Sigmoid colon (tissue), 7 donors: ENCODE data around the gene TDRD3. TPM values are rescaled to one million over a fixed set of nuclear protein-coding genes. Genes with fewer than 3 reads are reported as not detected.

Experiments
- DNase-seq: peaks from one replicate; pipeline ENCODE4 v3.0.0-alpha.2; 2019
- H3K27ac ChIP-seq, 4 donors: fragments of 200-600 bp; sonication (generic); one replicate each; pipeline ENCODE4 v1.5.1; 2016 to 2019; ENCODE audit warnings: mild to moderate bottlenecking in 1 of 4
- H3K27me3 ChIP-seq, 3 donors: fragments of 200-600 bp; sonication (generic); one replicate each; pipeline ENCODE4 v1.5.1; 2019; ENCODE audit warnings: mild to moderate bottlenecking in 1 of 3
- H3K36me3 ChIP-seq, 4 donors: fragments of 200-600 bp; sonication (generic); one replicate each; pipeline ENCODE4 v1.5.1; 2016 to 2019
- H3K4me1 ChIP-seq, 4 donors: fragments of 200-600 bp; sonication (generic); one replicate each; pipeline ENCODE4 v1.5.1; 2017 to 2019
- H3K4me3 ChIP-seq, 4 donors: fragments of 200-600 bp; sonication (generic); one replicate each; pipeline ENCODE4 v1.5.1; 2017 to 2019; ENCODE audit warnings: mild to moderate bottlenecking in 2 of 4, moderate library complexity in 1 of 4
- H3K9me3 ChIP-seq, 4 donors: fragments of 200-600 bp in 3 of 4; sonication (generic) in 3 of 4; one replicate each; pipeline versions ENCODE4 v1.5.1 to v1.6.1; 2013 to 2019
- EP300 ChIP-seq, 4 donors: sonication (generic); formaldehyde crosslinking; IDR thresholded peaks; one replicate each; pipeline ENCODE4 v1.6.1; 2017; ENCODE audit warnings: antibody characterized with exemption in 4 of 4
- POLR2A ChIP-seq, 2 donors: fragments of 450-650 bp; IDR thresholded peaks; one replicate each; pipeline ENCODE4 v1.6.1; 2016; ENCODE audit warnings: antibody characterized with exemption in 2 of 2, mild to moderate bottlenecking in 2 of 2, moderate library complexity in 2 of 2
- POLR2AphosphoS5 ChIP-seq, 4 donors: sonication (generic); formaldehyde crosslinking; IDR thresholded peaks; one replicate each; pipeline ENCODE4 v1.6.1; 2017; ENCODE audit warnings: antibody characterized with exemption in 4 of 4
- WGBS, 2 donors: extraction: QIAGEN DNeasy Blood & Tissue Kit; methylation state at CpG; one replicate each; pipeline ENCODE4 v1.1.7; 2013; 5-methylcytosine and 5-hydroxymethylcytosine counted together
- intact Hi-C: fragments of 100-400 bp; cut with DNase I; formaldehyde crosslinking; loops from one replicate; pipeline ENCODE4 v1.15.1; 2023
- polyA plus RNA-seq, 3 donors: library from polyadenylated mRNA; stranded (reverse); fragments of 200-250 nt; gene quantifications; one replicate each; pipeline ENCODE4 v1.2.3, GENCODE V29; 2013
- total RNA-seq, 4 donors: library from RNA; depleted of rRNA; stranded (reverse); fragments of >200 nt; gene quantifications; one replicate each; pipeline ENCODE4 v1.1.0, GENCODE V29; 2016
- TF ChIP-seq, protein P1 (sequence below), 4 experiments: fragments of 450-650 bp in 3 of 4; fragments of 200-600 bp in 1 of 4; IDR thresholded peaks; one replicate each; pipeline ENCODE4 v1.5.1; 2016 to 2019; ENCODE audit warnings: antibody characterized with exemption in 4 of 4, mild to moderate bottlenecking in 3 of 4, moderate library complexity in 2 of 4
- donor health status: healthy with polysubstance abuse.
- donor health status: Bipolar disorder and iron deficiency.
- donor health status: healthy.

The TDRD3 gene
- total and polyA plus RNA-seq, 7 donors: 9.3 to 43.5 (median 27.4) TPM

DNA sequence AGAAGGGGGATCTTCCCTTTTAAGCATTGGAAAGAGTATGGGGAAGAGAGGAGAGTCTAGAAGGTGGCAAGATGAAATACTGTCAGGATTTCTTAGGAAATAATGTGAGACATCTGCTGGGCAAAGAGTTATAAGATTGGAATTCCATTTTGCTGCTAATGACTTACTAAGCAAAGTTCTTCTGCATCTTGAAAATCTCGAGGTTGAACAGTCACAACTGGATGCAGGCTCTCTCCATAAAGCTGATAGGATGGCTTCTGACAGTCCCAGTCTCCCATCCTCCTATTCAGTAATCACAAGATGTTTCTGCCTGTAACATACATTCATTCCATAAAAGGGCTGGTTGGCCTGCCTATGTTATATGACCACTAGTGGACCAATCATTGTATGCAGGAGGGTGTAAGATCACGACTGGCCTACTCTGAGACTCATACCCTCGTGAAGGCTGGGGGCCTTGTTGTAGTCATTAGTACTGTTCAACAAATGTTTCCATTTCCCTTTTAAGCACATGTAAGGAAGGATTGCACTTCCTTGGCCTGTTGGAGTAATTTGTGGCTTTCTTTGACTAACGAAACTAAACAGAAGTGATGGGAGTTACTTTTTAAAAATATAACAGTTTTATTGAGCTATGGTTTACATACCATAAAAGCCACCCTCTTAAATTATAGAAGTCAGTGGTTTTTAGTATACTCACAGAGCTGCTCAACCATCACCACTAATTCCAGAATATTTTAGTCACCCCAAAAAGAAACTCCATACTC, 45.0 kb upstream of the TDRD3 start:
- intact Hi-C loops: no loop called here
- TF ChIP-seq POLR2AphosphoS5 (IDR thresholded peaks at IDR 0.05): no peak
- TF ChIP-seq, protein P1, sequence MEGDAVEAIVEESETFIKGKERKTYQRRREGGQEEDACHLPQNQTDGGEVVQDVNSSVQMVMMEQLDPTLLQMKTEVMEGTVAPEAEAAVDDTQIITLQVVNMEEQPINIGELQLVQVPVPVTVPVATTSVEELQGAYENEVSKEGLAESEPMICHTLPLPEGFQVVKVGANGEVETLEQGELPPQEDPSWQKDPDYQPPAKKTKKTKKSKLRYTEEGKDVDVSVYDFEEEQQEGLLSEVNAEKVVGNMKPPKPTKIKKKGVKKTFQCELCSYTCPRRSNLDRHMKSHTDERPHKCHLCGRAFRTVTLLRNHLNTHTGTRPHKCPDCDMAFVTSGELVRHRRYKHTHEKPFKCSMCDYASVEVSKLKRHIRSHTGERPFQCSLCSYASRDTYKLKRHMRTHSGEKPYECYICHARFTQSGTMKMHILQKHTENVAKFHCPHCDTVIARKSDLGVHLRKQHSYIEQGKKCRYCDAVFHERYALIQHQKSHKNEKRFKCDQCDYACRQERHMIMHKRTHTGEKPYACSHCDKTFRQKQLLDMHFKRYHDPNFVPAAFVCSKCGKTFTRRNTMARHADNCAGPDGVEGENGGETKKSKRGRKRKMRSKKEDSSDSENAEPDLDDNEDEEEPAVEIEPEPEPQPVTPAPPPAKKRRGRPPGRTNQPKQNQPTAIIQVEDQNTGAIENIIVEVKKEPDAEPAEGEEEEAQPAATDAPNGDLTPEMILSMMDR (IDR thresholded peaks at IDR 0.05): no peak
- TF ChIP-seq POLR2A (IDR thresholded peaks at IDR 0.05): no peak
- TF ChIP-seq EP300 (IDR thresholded peaks at IDR 0.05): no peak
- Histone ChIP-seq H3K4me3 (no peak overlapping the region), H3K4me1 (no peaks in the 10 kb centered on the region), H3K27me3 (no peaks in the 10 kb centered on the region), H3K9me3 (no peaks in the 10 kb centered on the region), H3K36me3 (no peaks in the 10 kb centered on the region), H3K27ac (no peak overlapping the region)
- 54 to 61% methylated on average over 4 of the region's 4 CpGs for WGBS, 2 donors
- no peak for DNase-seq

DNA sequence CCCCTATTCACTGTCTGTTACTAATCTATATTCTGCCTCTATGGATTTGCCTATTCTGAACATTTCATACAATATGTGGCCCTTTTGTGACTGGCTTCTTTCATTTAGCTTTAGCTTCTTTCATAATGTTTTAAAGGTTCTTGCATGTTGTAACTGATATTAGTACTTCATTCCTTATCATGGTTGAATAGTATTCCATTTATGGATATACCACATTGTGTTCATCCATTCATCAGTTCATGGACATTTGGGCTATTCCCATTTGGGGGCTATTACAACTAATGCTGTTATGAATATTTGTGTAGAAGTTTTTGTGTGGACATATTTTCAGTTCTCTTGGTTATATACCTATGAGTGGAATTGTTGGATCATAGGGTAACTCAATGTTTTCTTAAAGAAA, 44.4 kb upstream of the TDRD3 start:
- intact Hi-C loops: no loop called here
- Histone ChIP-seq H3K27ac (no peak overlapping the region), H3K36me3 (no peaks in the 10 kb centered on the region), H3K4me3 (no peak overlapping the region), H3K9me3 (no peaks in the 10 kb centered on the region), H3K4me1 (no peaks in the 10 kb centered on the region), H3K27me3 (no peaks in the 10 kb centered on the region)
- no peak for TF ChIP-seq POLR2A (IDR thresholded peaks at IDR 0.05)
- TF ChIP-seq, protein P1 (IDR thresholded peaks at IDR 0.05): no peak
- TF ChIP-seq EP300 (IDR thresholded peaks at IDR 0.05): no peak
- no peak for TF ChIP-seq POLR2AphosphoS5 (IDR thresholded peaks at IDR 0.05)
- no peak for DNase-seq

DNA sequence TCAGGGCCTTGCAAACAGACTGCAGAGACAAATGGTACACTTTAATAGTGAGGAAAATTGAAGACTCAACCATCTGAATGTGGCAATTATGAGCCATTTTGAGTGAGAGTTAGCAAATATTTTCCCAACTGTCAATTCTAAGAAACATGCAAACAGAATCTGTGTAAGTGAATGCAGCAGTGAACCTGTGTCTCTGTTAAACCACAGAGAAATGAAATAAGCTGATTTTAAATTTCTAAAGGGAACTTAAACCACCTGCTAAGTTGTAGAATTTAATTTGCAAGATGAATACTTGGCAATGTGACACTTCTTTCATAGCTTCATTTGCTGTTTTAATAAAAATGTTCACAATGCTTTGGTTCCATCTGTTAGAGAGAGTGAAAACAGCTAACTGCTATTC, 42.0 kb upstream of the TDRD3 start:
- Histone ChIP-seq H3K4me3 (no peak overlapping the region), H3K36me3 (no peaks in the 10 kb centered on the region), H3K27ac (no peak overlapping the region), H3K9me3 (no peaks in the 10 kb centered on the region), H3K27me3 (no peaks in the 10 kb centered on the region), H3K4me1 (no peaks in the 10 kb centered on the region)
- no peak for TF ChIP-seq POLR2A (IDR thresholded peaks at IDR 0.05)
- TF ChIP-seq POLR2AphosphoS5 (IDR thresholded peaks at IDR 0.05): no peak
- TF ChIP-seq EP300 (IDR thresholded peaks at IDR 0.05): no peak
- TF ChIP-seq, protein P1 (IDR thresholded peaks at IDR 0.05): no peak
- DNase-seq: no peak
- intact Hi-C loops: no loop called here

DNA sequence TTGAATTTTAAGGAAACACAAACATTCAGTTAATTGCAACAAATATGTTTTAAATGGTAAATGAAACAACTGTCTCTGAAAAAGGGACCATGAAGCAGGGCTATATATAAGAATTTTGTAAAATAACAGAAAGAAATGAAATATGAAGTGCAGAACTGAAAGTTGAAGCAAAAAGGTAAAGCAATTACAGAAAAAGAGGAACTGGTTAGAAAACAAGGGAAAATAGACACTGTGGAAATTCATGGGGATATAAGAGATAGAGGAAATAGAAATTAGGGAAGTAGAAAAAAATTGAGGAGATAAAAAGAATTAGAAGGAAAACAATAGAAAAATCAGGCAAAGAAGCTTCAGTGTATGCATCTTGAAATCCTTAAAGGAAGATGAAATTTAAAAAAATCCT, 40.0 kb upstream of the TDRD3 start:
- TF ChIP-seq, protein P1 (IDR thresholded peaks at IDR 0.05): no peak
- no peak for TF ChIP-seq EP300 (IDR thresholded peaks at IDR 0.05)
- TF ChIP-seq POLR2A (IDR thresholded peaks at IDR 0.05): no peak
- TF ChIP-seq POLR2AphosphoS5 (IDR thresholded peaks at IDR 0.05): no peak
- Histone ChIP-seq H3K4me1 (no peaks in the 10 kb centered on the region), H3K27me3 (no peaks in the 10 kb centered on the region), H3K27ac (no peak overlapping the region), H3K36me3 (no peaks in the 10 kb centered on the region), H3K4me3 (no peak overlapping the region), H3K9me3 (no peaks in the 10 kb centered on the region)
- intact Hi-C loops: no loop called here
- no peak for DNase-seq

DNA sequence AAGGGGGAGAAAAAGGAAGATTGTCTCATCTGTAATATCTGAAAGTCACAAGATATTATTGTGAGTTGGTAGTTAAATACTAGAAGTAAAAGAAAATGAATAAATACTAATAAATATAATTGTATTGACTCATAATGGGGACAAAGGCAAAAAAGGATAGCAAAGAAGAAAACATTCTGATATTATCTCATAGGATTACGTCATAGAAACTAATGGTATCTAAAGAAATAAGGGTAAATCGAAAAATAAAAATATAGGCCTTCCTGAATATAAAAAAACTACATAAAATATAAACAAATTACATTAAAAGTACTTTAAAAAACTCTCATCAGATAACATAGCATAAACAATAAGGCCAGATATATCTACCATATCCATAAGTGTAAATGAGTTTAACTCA, 38.6 kb upstream of the TDRD3 start:
- intact Hi-C loops: no loop called here
- Histone ChIP-seq H3K4me3 (no peak overlapping the region), H3K4me1 (no peaks in the 10 kb centered on the region), H3K27ac (no peak overlapping the region), H3K36me3 (no peaks in the 10 kb centered on the region), H3K27me3 (no peaks in the 10 kb centered on the region), H3K9me3 (no peaks in the 10 kb centered on the region)
- DNase-seq: no peak
- 88 to 89% methylated on average over 2 of the region's 2 CpGs for WGBS, 2 donors
- TF ChIP-seq POLR2AphosphoS5 (IDR thresholded peaks at IDR 0.05): no peak
- TF ChIP-seq, protein P1 (IDR thresholded peaks at IDR 0.05): no peak
- no peak for TF ChIP-seq EP300 (IDR thresholded peaks at IDR 0.05)
- TF ChIP-seq POLR2A (IDR thresholded peaks at IDR 0.05): no peak
